ENCODE measurements around the gene RNF167. TPM values are rescaled to one million over a fixed set of nuclear protein-coding genes. Genes with fewer than 3 reads are reported as not detected.

Gene RNF167
- total and polyA plus RNA-seq, 2 of the 13 experiments (the other 11 are each of a cell fraction or from before 2014, with no cell fraction given) = 44.1 to 45.4 TPM

DNA sequence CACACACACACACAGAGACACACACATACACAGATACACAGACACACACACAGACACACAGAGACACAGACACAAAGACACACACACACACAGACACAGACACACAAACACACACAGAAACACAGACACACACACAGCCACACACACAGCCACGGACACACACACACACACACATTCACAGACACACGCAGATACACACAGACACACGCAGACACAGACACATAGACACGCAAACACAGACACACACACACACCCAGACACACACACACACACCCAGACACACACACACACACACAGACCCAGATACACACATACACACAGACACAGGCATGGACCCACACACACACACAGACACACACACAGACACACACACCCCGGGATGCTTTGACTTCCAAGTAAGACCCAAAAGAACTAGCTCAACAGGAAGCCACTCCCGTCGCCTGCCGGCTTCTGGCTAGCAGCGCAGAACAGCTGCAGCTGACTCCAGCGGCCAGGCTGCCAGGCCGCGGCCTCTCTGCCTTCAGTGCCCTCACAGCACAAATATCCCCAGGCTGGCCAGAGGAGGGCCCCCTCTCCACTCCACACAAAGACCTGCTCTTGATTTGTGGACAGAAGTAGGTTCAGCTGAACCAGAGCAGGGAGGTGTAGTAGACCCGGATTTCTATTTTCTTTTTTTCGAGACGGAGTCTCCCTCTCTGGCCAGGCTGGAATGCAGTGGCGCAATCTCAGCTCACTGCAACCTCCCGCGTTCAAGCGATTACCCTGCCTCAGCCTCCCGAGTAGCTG lies 31.2 kb upstream of the RNF167 start (continued):
- no peak for TF ChIP-seq KAT2B (IDR thresholded peaks at IDR 0.05; ENCODE audit: borderline replicate concordance, low read depth, low read length)
- peak; percentile 27; the same call in 1 of the 2 replicates for TF ChIP-seq ISL2 (CRISPR knock-in tag; IDR thresholded peaks at IDR 0.05)
- TF ChIP-seq PAWR (CRISPR knock-in tag; IDR thresholded peaks at IDR 0.05; ENCODE audit: borderline replicate concordance) = no peak
- TF ChIP-seq RXRA (CRISPR knock-in tag; IDR thresholded peaks at IDR 0.05) = no peak; the same call in none of the 2 replicates
- no peak for TF ChIP-seq ZNF577 (CRISPR knock-in tag; IDR thresholded peaks at IDR 0.05; ENCODE audit: borderline replicate concordance, low read depth)
- TF ChIP-seq, protein P1, sequence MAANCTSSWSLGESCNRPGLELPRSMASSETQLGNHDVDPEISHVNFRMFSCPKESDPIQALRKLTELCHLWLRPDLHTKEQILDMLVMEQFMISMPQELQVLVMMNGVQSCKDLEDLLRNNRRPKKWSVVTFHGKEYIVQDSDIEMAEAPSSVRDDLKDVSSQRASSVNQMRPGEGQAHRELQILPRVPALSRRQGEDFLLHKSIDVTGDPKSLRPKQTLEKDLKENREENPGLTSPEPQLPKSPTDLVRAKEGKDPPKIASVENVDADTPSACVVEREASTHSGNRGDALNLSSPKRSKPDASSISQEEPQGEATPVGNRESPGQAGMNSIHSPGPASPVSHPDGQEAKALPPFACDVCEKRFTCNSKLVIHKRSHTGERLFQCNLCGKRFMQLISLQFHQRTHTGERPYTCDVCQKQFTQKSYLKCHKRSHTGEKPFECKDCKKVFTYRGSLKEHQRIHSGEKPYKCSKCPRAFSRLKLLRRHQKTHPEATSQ (CRISPR knock-in tag; IDR thresholded peaks at IDR 0.05; ENCODE audit: borderline replicate concordance) = no peak
- no peak for TF ChIP-seq CREM (IDR thresholded peaks at IDR 0.05)
- TF ChIP-seq CREM (CRISPR knock-in tag; IDR thresholded peaks at IDR 0.05) = no peak
- TF ChIP-seq ZNF879 (CRISPR knock-in tag; IDR thresholded peaks at IDR 0.05) = no peak
- TF ChIP-seq ZNF460 (CRISPR knock-in tag; IDR thresholded peaks at IDR 0.05; ENCODE audit: borderline replicate concordance) = peak; percentile 92
- TF ChIP-seq, protein P2, sequence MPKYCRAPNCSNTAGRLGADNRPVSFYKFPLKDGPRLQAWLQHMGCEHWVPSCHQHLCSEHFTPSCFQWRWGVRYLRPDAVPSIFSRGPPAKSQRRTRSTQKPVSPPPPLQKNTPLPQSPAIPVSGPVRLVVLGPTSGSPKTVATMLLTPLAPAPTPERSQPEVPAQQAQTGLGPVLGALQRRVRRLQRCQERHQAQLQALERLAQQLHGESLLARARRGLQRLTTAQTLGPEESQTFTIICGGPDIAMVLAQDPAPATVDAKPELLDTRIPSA (CRISPR knock-in tag; IDR thresholded peaks at IDR 0.05; ENCODE audit: borderline replicate concordance) = 0 out of 2 replicates have a peak, but pooled peaks have one; percentile 74
- TF ChIP-seq SMAD9 (CRISPR knock-in tag; IDR thresholded peaks at IDR 0.05) = no peak
- TF ChIP-seq PAX8 (CRISPR knock-in tag; IDR thresholded peaks at IDR 0.05; ENCODE audit: borderline replicate concordance) = no peak
- TF ChIP-seq NFE2L2 (IDR thresholded peaks at IDR 0.05; ENCODE audit: low read length) = no peak
- TF ChIP-seq ZNF326 (CRISPR knock-in tag; IDR thresholded peaks at IDR 0.05; ENCODE audit: borderline replicate concordance) = no peak
- TF ChIP-seq ADNP (CRISPR knock-in tag; IDR thresholded peaks at IDR 0.05) = 0 out of 2 replicates have a peak, but pooled peaks have one; percentile 39
- no peak; the same call in 1 of the 2 replicates for TF ChIP-seq NCOR1 (IDR thresholded peaks at IDR 0.05; ENCODE audit: borderline replicate concordance, low read length)
- peak; percentile 25; the same call in 1 of the 2 replicates for TF ChIP-seq BCL6 (CRISPR knock-in tag; IDR thresholded peaks at IDR 0.05)
- TF ChIP-seq, protein P3, sequence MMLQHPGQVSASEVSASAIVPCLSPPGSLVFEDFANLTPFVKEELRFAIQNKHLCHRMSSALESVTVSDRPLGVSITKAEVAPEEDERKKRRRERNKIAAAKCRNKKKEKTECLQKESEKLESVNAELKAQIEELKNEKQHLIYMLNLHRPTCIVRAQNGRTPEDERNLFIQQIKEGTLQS (CRISPR knock-in tag; IDR thresholded peaks at IDR 0.05) = no peak
- TF ChIP-seq, protein P4, sequence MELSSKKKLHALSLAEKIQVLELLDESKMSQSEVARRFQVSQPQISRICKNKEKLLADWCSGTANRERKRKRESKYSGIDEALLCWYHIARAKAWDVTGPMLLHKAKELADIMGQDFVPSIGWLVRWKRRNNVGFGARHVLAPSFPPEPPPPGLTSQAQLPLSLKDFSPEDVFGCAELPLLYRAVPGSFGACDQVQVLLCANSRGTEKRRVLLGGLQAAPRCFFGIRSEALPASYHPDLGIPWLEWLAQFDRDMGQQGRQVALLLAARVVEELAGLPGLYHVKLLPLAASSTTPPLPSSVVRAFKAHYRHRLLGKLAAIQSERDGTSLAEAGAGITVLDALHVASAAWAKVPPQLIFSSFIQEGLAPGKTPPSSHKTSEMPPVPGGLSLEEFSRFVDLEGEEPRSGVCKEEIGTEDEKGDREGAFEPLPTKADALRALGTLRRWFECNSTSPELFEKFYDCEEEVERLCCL (CRISPR knock-in tag; IDR thresholded peaks at IDR 0.05; ENCODE audit: borderline replicate concordance) = no peak
- TF ChIP-seq, protein P5, sequence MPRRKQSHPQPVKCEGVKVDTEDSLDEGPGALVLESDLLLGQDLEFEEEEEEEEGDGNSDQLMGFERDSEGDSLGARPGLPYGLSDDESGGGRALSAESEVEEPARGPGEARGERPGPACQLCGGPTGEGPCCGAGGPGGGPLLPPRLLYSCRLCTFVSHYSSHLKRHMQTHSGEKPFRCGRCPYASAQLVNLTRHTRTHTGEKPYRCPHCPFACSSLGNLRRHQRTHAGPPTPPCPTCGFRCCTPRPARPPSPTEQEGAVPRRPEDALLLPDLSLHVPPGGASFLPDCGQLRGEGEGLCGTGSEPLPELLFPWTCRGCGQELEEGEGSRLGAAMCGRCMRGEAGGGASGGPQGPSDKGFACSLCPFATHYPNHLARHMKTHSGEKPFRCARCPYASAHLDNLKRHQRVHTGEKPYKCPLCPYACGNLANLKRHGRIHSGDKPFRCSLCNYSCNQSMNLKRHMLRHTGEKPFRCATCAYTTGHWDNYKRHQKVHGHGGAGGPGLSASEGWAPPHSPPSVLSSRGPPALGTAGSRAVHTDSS (CRISPR knock-in tag; conservative IDR thresholded peaks at IDR 0.05) = no peak
- TF ChIP-seq HDAC1 (CRISPR knock-in tag; IDR thresholded peaks at IDR 0.05) = 0 out of 2 replicates have a peak, but pooled peaks have one; percentile 32
- no peak for TF ChIP-seq ARID2 (CRISPR knock-in tag; IDR thresholded peaks at IDR 0.05; ENCODE audit: borderline replicate concordance)
- TF ChIP-seq, protein P6, sequence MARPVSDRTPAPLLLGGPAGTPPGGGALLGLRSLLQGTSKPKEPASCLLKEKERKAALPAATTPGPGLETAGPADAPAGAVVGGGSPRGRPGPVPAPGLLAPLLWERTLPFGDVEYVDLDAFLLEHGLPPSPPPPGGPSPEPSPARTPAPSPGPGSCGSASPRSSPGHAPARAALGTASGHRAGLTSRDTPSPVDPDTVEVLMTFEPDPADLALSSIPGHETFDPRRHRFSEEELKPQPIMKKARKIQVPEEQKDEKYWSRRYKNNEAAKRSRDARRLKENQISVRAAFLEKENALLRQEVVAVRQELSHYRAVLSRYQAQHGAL (CRISPR knock-in tag; IDR thresholded peaks at IDR 0.05; ENCODE audit: not compliant biosample characterization) = no peak

All from HepG2 (cell line).